ENCODE results near the gene ADGRV1. TPM values are rescaled to one million over a fixed set of nuclear protein-coding genes. Genes with fewer than 3 reads are reported as not detected.

The ADGRV1 gene
- total RNA-seq, 1 experiment from 2014 or later = 64.8 TPM

DNA sequence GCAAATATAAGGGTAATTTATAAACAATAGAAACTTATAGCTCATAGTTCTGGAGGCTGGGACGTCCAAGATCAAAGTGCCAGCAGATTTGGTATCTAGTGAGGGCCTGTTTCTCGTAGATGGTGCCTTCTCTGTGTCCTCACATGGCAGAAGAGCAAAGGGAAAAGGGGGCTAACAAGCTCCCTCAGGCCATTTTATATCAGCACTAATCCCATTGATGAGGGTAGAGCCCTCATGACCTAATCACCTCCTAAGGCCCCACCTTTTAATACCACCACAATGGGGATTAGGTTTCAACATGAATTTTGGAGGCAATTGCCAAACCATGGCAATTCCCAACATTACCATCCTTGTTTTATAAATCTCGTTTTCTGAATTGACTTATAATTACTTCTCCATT is 564.7 kb downstream of the ADGRV1 start:
- Histone ChIP-seq H3K18ac (ENCODE audit: insufficient read length, low read depth, low read length) (no peak overlapping the region), H3K4me1 (ENCODE audit: insufficient read depth, low read length) (no peaks in the 10 kb centered on the region), H3K56ac (ENCODE audit: insufficient read length, low read depth, low read length) (no peak overlapping the region), H3K23me2 (ENCODE audit: insufficient read length, low read depth, low read length, poor library complexity, severe bottlenecking) (no peaks in the 10 kb centered on the region), H3K9ac (ENCODE audit: extremely low read depth, insufficient read length, low read length) (no peak overlapping the region), H3K79me2 (ENCODE audit: insufficient read depth, low read length) (no peaks in the 10 kb centered on the region), H3K27ac (ENCODE audit: insufficient read length, low read depth, low read length) (no peak overlapping the region), H3K27me3 (ENCODE audit: insufficient read depth, low read length) (no peaks in the 10 kb centered on the region), H3K23ac (ENCODE audit: insufficient read length, low read depth, low read length) (no peak overlapping the region), H3K14ac (ENCODE audit: insufficient read depth, low read length) (no peak overlapping the region), H2BK12ac (ENCODE audit: insufficient read length, low read depth, low read length) (no peak overlapping the region), H3K9me3 (ENCODE audit: control insufficient read depth, low read depth, low read length) (no peaks in the 10 kb centered on the region), H3K4me2 (ENCODE audit: insufficient read depth, insufficient read length, low read length) (no peak overlapping the region), H4K20me1 (ENCODE audit: control insufficient read depth, insufficient read depth, insufficient read length) (no peaks in the 10 kb centered on the region), H4K8ac (replicated peaks; ENCODE audit: insufficient read length, low read depth, low read length) (no peak overlapping the region), H2BK20ac (ENCODE audit: low read depth, low read length, poor library complexity, severe bottlenecking) (no peak overlapping the region), H3T11ph (ENCODE audit: low read length) (no peak overlapping the region), H2BK120ac (ENCODE audit: low read depth, low read length, poor library complexity, severe bottlenecking) (no peak overlapping the region), H2AFZ (ENCODE audit: low read length) (no peak overlapping the region), H4K91ac (ENCODE audit: insufficient read length, low read depth, low read length) (no peak overlapping the region), H2AK5ac (ENCODE audit: insufficient read length, low read length) (no peak overlapping the region), H2BK5ac (ENCODE audit: insufficient read length, low read length) (no peak overlapping the region), H2BK15ac (ENCODE audit: low read depth, low read length) (no peak overlapping the region), H3K79me1 (ENCODE audit: insufficient read depth, low read depth, low read length, poor library complexity, severe bottlenecking) (no peaks in the 10 kb centered on the region), H3K4ac (ENCODE audit: low read depth, low read length) (no peak overlapping the region), H4K5ac (ENCODE audit: insufficient read length, low read depth, low read length) (no peak overlapping the region)
- H3K9me3 Mint-ChIP-seq = no peaks in the 10 kb centered on the region
- TF ChIP-seq, protein P1, sequence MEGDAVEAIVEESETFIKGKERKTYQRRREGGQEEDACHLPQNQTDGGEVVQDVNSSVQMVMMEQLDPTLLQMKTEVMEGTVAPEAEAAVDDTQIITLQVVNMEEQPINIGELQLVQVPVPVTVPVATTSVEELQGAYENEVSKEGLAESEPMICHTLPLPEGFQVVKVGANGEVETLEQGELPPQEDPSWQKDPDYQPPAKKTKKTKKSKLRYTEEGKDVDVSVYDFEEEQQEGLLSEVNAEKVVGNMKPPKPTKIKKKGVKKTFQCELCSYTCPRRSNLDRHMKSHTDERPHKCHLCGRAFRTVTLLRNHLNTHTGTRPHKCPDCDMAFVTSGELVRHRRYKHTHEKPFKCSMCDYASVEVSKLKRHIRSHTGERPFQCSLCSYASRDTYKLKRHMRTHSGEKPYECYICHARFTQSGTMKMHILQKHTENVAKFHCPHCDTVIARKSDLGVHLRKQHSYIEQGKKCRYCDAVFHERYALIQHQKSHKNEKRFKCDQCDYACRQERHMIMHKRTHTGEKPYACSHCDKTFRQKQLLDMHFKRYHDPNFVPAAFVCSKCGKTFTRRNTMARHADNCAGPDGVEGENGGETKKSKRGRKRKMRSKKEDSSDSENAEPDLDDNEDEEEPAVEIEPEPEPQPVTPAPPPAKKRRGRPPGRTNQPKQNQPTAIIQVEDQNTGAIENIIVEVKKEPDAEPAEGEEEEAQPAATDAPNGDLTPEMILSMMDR (conservative IDR thresholded peaks at IDR 0.05) = no peak
- no peaks in the 10 kb centered on the region for H3K27me3 Mint-ChIP-seq (ENCODE audit: low read depth)
- DNase-seq = no peak
- WGBS (ENCODE audit: extremely low coverage, insufficient read length, low lambda C conversion rate) = no CpG with 5 or more reads among the region's 3 CpGs
- H3K4me3 Mint-ChIP-seq = no peak overlapping the region
- H3K27ac Mint-ChIP-seq = no peak overlapping the region; a peak in 1 of 7 replicates
- peaks cover 5 to 21% of the 10 kb centered on the region in 2 experiments for H3K4me1 Mint-ChIP-seq
- peaks cover 0 to 2% (median 0%) of the 10 kb centered on the region in 3 experiments; a peak in 2 of 7 replicates for H3K36me3 Mint-ChIP-seq (ENCODE audit: insufficient read depth in 1 of 3, low read depth in 3 of 3)

Data from H9 (cell line).